A673 (cell line): Measurements from ENCODE around the gene SDHC. TPM values are rescaled to one million over a fixed set of nuclear protein-coding genes. Genes with fewer than 3 reads are reported as not detected.
"Not testable (repeated sequence)": the region's sequence is repeated elsewhere in the genome, so short reads cannot be mapped to it uniquely, and the experiment has no call there.

ENCODE experiments used
- BruUV-seq: library from RNA; stranded (reverse); fragments of 400-500 nt; replicated peaks from 2 replicates; lab custom pipeline; 2021; lab: Mats Ljungman, UMichigan
- CTCF ChIA-PET: fragments of 300-600 bp; sonication (Branson Sonifier 250); formaldehyde crosslinking; loops from one replicate; lab custom pipeline; 2022; ENCODE audit warnings: antibody characterized with exemption; lab: Charles Lee
- POLR2A ChIA-PET: fragments of 300-600 bp; sonication (Branson Sonifier 250); formaldehyde crosslinking; loops from one replicate; lab custom pipeline; 2022; ENCODE audit warnings: antibody characterized with exemption; ENCODE audit not compliant: low non-redundant PET; lab: Charles Lee
- DNase-seq: peaks from one replicate; pipeline ENCODE4 v3.0.0-alpha.2; 2015; ENCODE audit warnings: low spot score
- H3K27ac ChIP-seq: fragments of 200-600 bp; sonication (generic); 2 replicates; pipeline ENCODE4 v1.5.1; 2016; ENCODE audit warnings: mixed run types, low read depth, mild to moderate bottlenecking, mixed read lengths, antibody characterized with exemption, low read length; ENCODE audit not compliant: poor library complexity, severe bottlenecking
- H3K27me3 ChIP-seq: fragments of 200-600 bp; sonication (generic); replicated peaks from 2 replicates; pipeline ENCODE4 v1.6.1; 2017; ENCODE audit warnings: mixed run types, low read depth, mild to moderate bottlenecking, mixed read lengths, antibody characterized with exemption, low read length; ENCODE audit not compliant: insufficient read depth, poor library complexity
- H3K36me3 ChIP-seq: fragments of 200-600 bp; sonication (generic); 2 replicates; pipeline ENCODE4 v1.6.1; 2016; ENCODE audit warnings: mixed run types, mild to moderate bottlenecking, mixed read lengths, antibody characterized with exemption, low read length; ENCODE audit not compliant: insufficient read depth, poor library complexity, severe bottlenecking
- H3K4me1 ChIP-seq: fragments of 200-600 bp; sonication (generic); 2 replicates; pipeline ENCODE4 v1.6.1; 2017; ENCODE audit warnings: mixed run types, mild to moderate bottlenecking, mixed read lengths, antibody characterized with exemption, low read length; ENCODE audit not compliant: insufficient read depth, poor library complexity, severe bottlenecking
- H3K4me3 ChIP-seq: fragments of 200-600 bp; sonication (generic); 2 replicates; pipeline ENCODE4 v1.5.1; 2016; ENCODE audit warnings: low read depth, mixed run types, mild to moderate bottlenecking, mixed read lengths, low read length; ENCODE audit not compliant: poor library complexity, severe bottlenecking
- H3K9me3 ChIP-seq: fragments of 200-600 bp; sonication (generic); 2 replicates; pipeline ENCODE4 v1.6.1; 2016; ENCODE audit warnings: mixed run types, low read depth, mild to moderate bottlenecking, mixed read lengths, antibody characterized with exemption, low read length; ENCODE audit not compliant: poor library complexity, severe bottlenecking
- EZH2 ChIP-seq: fragments of 200-600 bp; sonication (generic); IDR thresholded peaks from 2 replicates; pipeline ENCODE4 v1.6.1; 2017; ENCODE audit warnings: borderline replicate concordance, low read depth, mild to moderate bottlenecking, mixed read lengths, antibody characterized with exemption, low read length; ENCODE audit not compliant: poor library complexity, severe bottlenecking
- intact Hi-C: fragments of 100-400 bp; cut with micrococcal nuclease; formaldehyde crosslinking; loops from one replicate; pipeline ENCODE4 v1.10.0; 2022; ENCODE audit not compliant: unreplicated experiment
- total RNA-seq: library from RNA; stranded (reverse); gene quantifications from 2 replicates; pipeline ENCODE4 v1.2.3, GENCODE V29; 2021
- TF ChIP-seq, protein P1 (sequence below): fragments of 300-800, 200-600 bp; sonication (generic); conservative IDR thresholded peaks from 2 replicates; pipeline ENCODE4 v1.5.1; 2017; ENCODE audit warnings: low read depth, mild to moderate bottlenecking, antibody characterized with exemption, low read length, moderate library complexity, mixed read lengths

Gene SDHC
- total RNA-seq, 1 experiment from 2014 or later = 228 TPM

GRCh38 chr1:161399257-161399998 lies 85.2 kb downstream of the SDHC start:
- peak; percentile 95 for DNase-seq
- TF ChIP-seq, protein P1, sequence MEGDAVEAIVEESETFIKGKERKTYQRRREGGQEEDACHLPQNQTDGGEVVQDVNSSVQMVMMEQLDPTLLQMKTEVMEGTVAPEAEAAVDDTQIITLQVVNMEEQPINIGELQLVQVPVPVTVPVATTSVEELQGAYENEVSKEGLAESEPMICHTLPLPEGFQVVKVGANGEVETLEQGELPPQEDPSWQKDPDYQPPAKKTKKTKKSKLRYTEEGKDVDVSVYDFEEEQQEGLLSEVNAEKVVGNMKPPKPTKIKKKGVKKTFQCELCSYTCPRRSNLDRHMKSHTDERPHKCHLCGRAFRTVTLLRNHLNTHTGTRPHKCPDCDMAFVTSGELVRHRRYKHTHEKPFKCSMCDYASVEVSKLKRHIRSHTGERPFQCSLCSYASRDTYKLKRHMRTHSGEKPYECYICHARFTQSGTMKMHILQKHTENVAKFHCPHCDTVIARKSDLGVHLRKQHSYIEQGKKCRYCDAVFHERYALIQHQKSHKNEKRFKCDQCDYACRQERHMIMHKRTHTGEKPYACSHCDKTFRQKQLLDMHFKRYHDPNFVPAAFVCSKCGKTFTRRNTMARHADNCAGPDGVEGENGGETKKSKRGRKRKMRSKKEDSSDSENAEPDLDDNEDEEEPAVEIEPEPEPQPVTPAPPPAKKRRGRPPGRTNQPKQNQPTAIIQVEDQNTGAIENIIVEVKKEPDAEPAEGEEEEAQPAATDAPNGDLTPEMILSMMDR = peak; percentile 49; the same call in 1 of the 2 replicates
- TF ChIP-seq EZH2 = no peak
- peak overlapping the region; percentile 99 for H3K27ac ChIP-seq
- ChIA-PET POLR2A (no interaction called here), CTCF (no interaction called here)
- H3K9me3 ChIP-seq = no peaks in the 10 kb centered on the region
- no TSS peak for BruUV-seq
- no peaks in the 10 kb centered on the region for H3K27me3 ChIP-seq
- peak overlapping the region; percentile 68 for H3K4me3 ChIP-seq
- intact Hi-C loops = no loop called here
- H3K36me3 ChIP-seq = no peaks in the 10 kb centered on the region
- peaks cover 5% of the 10 kb centered on the region for H3K4me1 ChIP-seq

DNA sequence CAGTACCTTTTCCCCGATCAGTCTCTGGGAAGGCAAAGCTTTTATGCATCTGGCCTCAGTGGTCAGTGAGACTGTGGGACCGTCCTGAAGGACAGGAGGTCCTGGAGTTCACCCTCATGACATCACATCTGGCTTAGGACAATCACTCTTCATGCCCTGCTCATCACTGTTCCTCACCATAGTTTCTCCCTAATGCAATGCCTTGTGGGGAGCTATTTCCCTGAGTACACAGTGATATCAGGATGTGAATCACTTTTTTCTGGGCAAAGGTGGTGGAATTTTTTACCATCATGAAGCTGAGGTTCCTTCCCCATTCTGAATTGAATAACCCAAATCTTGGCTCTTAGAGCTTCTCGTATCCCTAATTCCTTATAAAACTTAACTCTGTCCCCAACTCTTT lies 88.3 kb downstream of the SDHC start:
- TF ChIP-seq, protein P1 = no peak
- no peak for TF ChIP-seq EZH2
- ChIA-PET POLR2A (interaction anchor here (0.6 kb wide), 1 partner anchor 164 kb away, joined by 8 read pairs; no protein-coding TSS in a partner anchor), CTCF (no interaction called here)
- no peaks in the 10 kb centered on the region for H3K36me3 ChIP-seq
- intact Hi-C loops = no loop called here
- no TSS peak for BruUV-seq
- H3K27me3 ChIP-seq = no peaks in the 10 kb centered on the region
- H3K27ac ChIP-seq = no peak overlapping the region
- no peak for DNase-seq
- H3K9me3 ChIP-seq = no peaks in the 10 kb centered on the region
- H3K4me1 ChIP-seq = peaks cover 5% of the 10 kb centered on the region
- no peak overlapping the region for H3K4me3 ChIP-seq

DNA sequence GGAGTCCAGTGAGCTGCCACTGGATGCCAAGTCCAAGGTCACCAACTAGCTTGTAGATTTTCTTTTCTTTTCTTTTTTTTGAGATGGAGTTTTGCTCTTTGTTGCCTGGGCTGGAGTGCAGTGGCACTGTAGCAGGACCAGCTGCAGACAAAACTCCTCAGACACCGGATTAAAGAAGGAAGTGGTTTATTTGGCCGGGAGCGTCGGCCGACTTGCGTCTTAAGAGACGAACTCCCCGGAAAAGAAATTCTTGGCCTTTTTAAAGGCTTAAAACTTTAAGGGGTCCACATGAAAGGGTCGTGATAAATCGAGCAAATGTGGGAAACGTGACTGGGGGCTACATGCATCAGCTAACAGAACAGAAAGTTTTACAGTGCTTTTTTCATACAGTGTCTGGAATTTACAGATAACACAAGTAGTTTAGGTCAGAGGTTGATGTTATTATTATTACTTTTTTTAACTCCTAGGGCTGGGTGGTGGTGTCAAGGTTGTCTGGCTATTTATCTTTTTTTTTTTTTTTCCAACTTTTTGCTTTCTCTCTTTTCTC lies 89.9 kb downstream of the SDHC start:
- H3K9me3 ChIP-seq = no peaks in the 10 kb centered on the region
- no peak overlapping the region for H3K4me3 ChIP-seq
- no peaks in the 10 kb centered on the region for H3K27me3 ChIP-seq
- H3K36me3 ChIP-seq = no peaks in the 10 kb centered on the region
- no TSS peak for BruUV-seq
- no peaks in the 10 kb centered on the region for H3K4me1 ChIP-seq
- no peak overlapping the region for H3K27ac ChIP-seq
- no peak for DNase-seq
- ChIA-PET POLR2A (no interaction called here), CTCF (no interaction called here)
- intact Hi-C loops = no loop called here
- TF ChIP-seq EZH2 = no peak
- TF ChIP-seq, protein P1 = no peak

GRCh38 chr1:161406551-161406950 lies 92.4 kb downstream of the SDHC start:
- BruUV-seq, intact Hi-C loops, CTCF ChIA-PET, POLR2A ChIA-PET, H3K4me3 ChIP-seq, H3K27ac ChIP-seq, H3K36me3 ChIP-seq, DNase-seq, H3K9me3 ChIP-seq, H3K4me1 ChIP-seq, H3K27me3 ChIP-seq: not testable (repeated sequence)
